HFF-Myc (cell line): ENCODE results near the gene AMPH.
"Not testable (repeated sequence)": the region's sequence is repeated elsewhere in the genome, so short reads cannot be mapped to it uniquely, and the experiment has no call there.

ENCODE experiments used
- DNase-seq: peaks from one replicate; pipeline ENCODE4 v3.0.0-alpha.2; 2011; ENCODE audit warnings: low read depth; ENCODE audit errors: extremely low read depth
- H3K4me3 ChIP-seq: replicated peaks from 2 replicates; pipeline ENCODE4 v1.5.1; 2011; ENCODE audit warnings: low read depth, mild to moderate bottlenecking, control low read depth, low read length
- CTCF ChIP-seq: IDR thresholded peaks from 2 replicates; pipeline ENCODE4 v1.5.1; 2012; ENCODE audit warnings: mild to moderate bottlenecking, low read depth, low read length, control low read depth; ENCODE audit errors: missing control alignments

The AMPH gene

GRCh38 chr7:38367301-38367890, 263.8 kb downstream of the AMPH start:
- TF ChIP-seq CTCF, result no peak
- no peak overlapping the region for H3K4me3 ChIP-seq

GRCh38 chr7:38363379-38363778, 267.8 kb downstream of the AMPH start:
- TF ChIP-seq CTCF, result peak; percentile 65
- not testable (repeated sequence) for DNase-seq, H3K4me3 ChIP-seq

More at GRCh38 chr7:38367301-38367890, 263.8 kb downstream of the AMPH start:
- no peak for DNase-seq

GRCh38 chr7:38362611-38363237, 268.4 kb downstream of the AMPH start:
- not testable (repeated sequence) for H3K4me3 ChIP-seq, DNase-seq

GRCh38 chr7:38360776-38361175, 270.4 kb downstream of the AMPH start:
- H3K4me3 ChIP-seq, result no peak overlapping the region
- DNase-seq, result no peak
- TF ChIP-seq CTCF, result no peak

- H3K4me3 ChIP-seq, DNase-seq: not testable (repeated sequence)
- peak; percentile 12 for TF ChIP-seq CTCF
Measured at GRCh38 chr7:38359071-38359601, 272.0 kb downstream of the AMPH start.

GRCh38 chr7:38358273-38358831, 272.8 kb downstream of the AMPH start:
- not testable (repeated sequence) for DNase-seq, H3K4me3 ChIP-seq

- DNase-seq, H3K4me3 ChIP-seq: not testable (repeated sequence)
Measured at GRCh38 chr7:38354271-38354851, 276.8 kb downstream of the AMPH start.

GRCh38 chr7:38353431-38353881, 277.7 kb downstream of the AMPH start:
- H3K4me3 ChIP-seq, DNase-seq: not testable (repeated sequence)
